Endothelial cell of umbilical vein (primary cell): Measurements from ENCODE around the gene CACNA1A. TPM values are rescaled to one million over a fixed set of nuclear protein-coding genes. Genes with fewer than 3 reads are reported as not detected.

Experiments
- BruUV-seq: library from RNA; stranded (reverse); fragments of 400-500 nt; replicated peaks from 2 replicates; lab custom pipeline; 2021; lab: Mats Ljungman, UMichigan
- CTCF ChIA-PET: fragments of 300-600, 350-600 bp; sonication (Branson Sonifier 250); formaldehyde crosslinking; loops from one replicate; lab custom pipeline; 2021; ENCODE audit warnings: antibody characterized with exemption, inconsistent platforms; lab: Charles Lee
- POLR2A ChIA-PET: fragments of 300-600, 350-600 bp; sonication (Branson Sonifier 250); formaldehyde crosslinking; loops from one replicate; lab custom pipeline; 2021; ENCODE audit warnings: antibody characterized with exemption, inconsistent platforms; lab: Charles Lee
- DNase-seq: peaks from one replicate; pipeline ENCODE4 v3.0.0-alpha.2; 2011; ENCODE audit warnings: low read depth, low spot score
- FAIRE-seq: peaks from 2 replicates; lab custom pipeline; 2011; peaks lifted over from hg19 to GRCh38; lab: Jason Lieb, UNC
- H2AFZ ChIP-seq: 2 replicates; pipeline ENCODE4 v1.6.0; 2012; ENCODE audit warnings: low read depth, low read length, control low read depth, inconsistent platforms
- H3K27ac ChIP-seq: 2 replicates; pipeline ENCODE4 v1.5.1; 2011; ENCODE audit warnings: low read depth, mild to moderate bottlenecking, control low read depth, low read length, moderate library complexity; ENCODE audit not compliant: insufficient read depth
- H3K27me3 ChIP-seq, 2 experiments: 2 replicates each; pipeline versions ENCODE4 v1.6.0 to v1.6.1; 2011; ENCODE audit warnings: low read length in 2 of 2, mixed read lengths in 1 of 2; ENCODE audit not compliant: control insufficient read depth in 2 of 2, insufficient read depth in 2 of 2
- H3K36me3 ChIP-seq, 2 experiments: 2 replicates in 1 of 2; 3 replicates in 1 of 2; pipeline ENCODE4 v1.5.1; 2011; ENCODE audit warnings: low read length in 2 of 2, mild to moderate bottlenecking in 1 of 2, moderate library complexity in 1 of 2; ENCODE audit not compliant: control insufficient read depth in 2 of 2, insufficient read depth in 2 of 2; ENCODE audit errors: extremely low read depth in 1 of 2
- H3K4me1 ChIP-seq: 3 replicates; pipeline ENCODE4 v1.5.1; 2011; ENCODE audit warnings: mild to moderate bottlenecking, low read length; ENCODE audit not compliant: control insufficient read depth, insufficient read depth; ENCODE audit errors: extremely low read depth
- H3K4me2 ChIP-seq: 2 replicates; pipeline ENCODE4 v1.6.1; 2011; ENCODE audit warnings: low read length, control low read depth, mixed read lengths; ENCODE audit not compliant: insufficient read depth
- H3K4me3 ChIP-seq, 3 experiments: fragments of 200-600 bp in 1 of 3; sonication (generic), shearing (Covaris generic) in 1 of 3; replicated peaks in 1 of 3; 2 replicates each; pipeline ENCODE4 v1.5.1; 2011 to 2016; ENCODE audit warnings: control low read depth in 3 of 3, low read length in 3 of 3, mild to moderate bottlenecking in 2 of 3, inconsistent platforms in 1 of 3, low read depth in 1 of 3, moderate library complexity in 1 of 3; ENCODE audit not compliant: insufficient read depth in 1 of 3
- H3K79me2 ChIP-seq: 2 replicates; pipeline ENCODE4 v1.6.0; 2012; ENCODE audit warnings: low read length, inconsistent platforms; ENCODE audit not compliant: control insufficient read depth, insufficient read depth
- H3K9ac ChIP-seq: replicated peaks from 2 replicates; pipeline ENCODE3; 2011; ENCODE audit warnings: low read length, control low read depth; ENCODE audit not compliant: insufficient read depth; ENCODE audit errors: extremely low read depth
- H3K9me1 ChIP-seq: replicated peaks from 3 replicates; pipeline ENCODE4 v1.6.0; 2011; ENCODE audit warnings: mild to moderate bottlenecking, low read length; ENCODE audit not compliant: control insufficient read depth, insufficient read depth; ENCODE audit errors: extremely low read depth
- H3K9me3 ChIP-seq: replicated peaks from 2 replicates; pipeline ENCODE4 v1.5.1; 2012; ENCODE audit warnings: low read length, inconsistent platforms; ENCODE audit not compliant: control insufficient read depth, insufficient read depth
- H4K20me1 ChIP-seq: replicated peaks from 2 replicates; pipeline ENCODE3; 2011; ENCODE audit warnings: mild to moderate bottlenecking, low read length; ENCODE audit not compliant: control insufficient read depth, insufficient read depth; ENCODE audit errors: extremely low read depth
- CTCF ChIP-seq, 2 donors: IDR thresholded peaks; 1 replicate in 1 of 2; 2 replicates in 1 of 2; pipeline ENCODE4 v1.5.1; 2011; ENCODE audit warnings: low read length in 2 of 2, mild to moderate bottlenecking in 2 of 2, moderate library complexity in 2 of 2, control low read depth in 1 of 2, inconsistent platforms in 1 of 2, low read depth in 1 of 2; ENCODE audit not compliant: insufficient read depth in 1 of 2; ENCODE audit errors: extremely low read depth in 1 of 2
- EZH2 ChIP-seq: IDR thresholded peaks from 2 replicates; pipeline ENCODE4 v1.6.1; 2012; ENCODE audit warnings: borderline replicate concordance, low read depth, mild to moderate bottlenecking, moderate library complexity, low read length, inconsistent platforms; ENCODE audit not compliant: severe bottlenecking
- FOS ChIP-seq: IDR thresholded peaks from 2 replicates; pipeline ENCODE4 v1.6.1; 2011; ENCODE audit warnings: mild to moderate bottlenecking, low read length, moderate library complexity, borderline replicate concordance; ENCODE audit not compliant: insufficient read depth
- GATA2 ChIP-seq: IDR thresholded peaks from 2 replicates; pipeline ENCODE4 v1.7.0; 2011; ENCODE audit warnings: low read depth, mild to moderate bottlenecking, moderate library complexity, mixed read lengths, low read length; ENCODE audit not compliant: insufficient read length, insufficient read depth
- JUN ChIP-seq: IDR thresholded peaks from 2 replicates; pipeline ENCODE4 v1.6.1; 2011; ENCODE audit warnings: borderline replicate concordance, low read depth; ENCODE audit not compliant: insufficient read length, insufficient read depth
- MAX ChIP-seq: IDR thresholded peaks from 2 replicates; pipeline ENCODE4 v1.6.1; 2011; ENCODE audit not compliant: insufficient read depth, insufficient read length
- MYC ChIP-seq: IDR thresholded peaks from one replicate; pipeline ENCODE4 v1.6.1; 2011; ENCODE audit warnings: mild to moderate bottlenecking, low read depth, low read length
- POLR2A ChIP-seq: IDR thresholded peaks from 2 replicates; pipeline ENCODE4 v1.6.1; 2012; ENCODE audit warnings: low read depth, mild to moderate bottlenecking, control low read depth, low read length
- dilution Hi-C: fragments of 300-500 bp; cut with MboI; formaldehyde crosslinking; loops from one replicate; pipeline ENCODE4 v1.15.0; 2019; ENCODE audit warnings: low sequenced_read_pairs; ENCODE audit not compliant: extremely low pct_ligation_motif_present
- intact Hi-C: fragments of 100-400 bp; cut with micrococcal nuclease; formaldehyde crosslinking; loops from one replicate; pipeline ENCODE4 v1.10.0; 2022
- polyA plus RNA-seq, 4 experiments: library from polyadenylated mRNA; depleted of rRNA in 3 of 4; stranded (reverse) in 3 of 4; unstranded in 1 of 4; fragments of >200 nt; gene quantifications; 2 replicates each; pipeline versions ENCODE4 v1.2.1 to v1.2.3, GENCODE V29; 2011 to 2012; ENCODE audit warnings: missing spikeins in 1 of 4
- total RNA-seq: library from RNA; stranded (reverse); gene quantifications from 2 replicates; pipeline ENCODE4 v1.2.3, GENCODE V29; 2021

The CACNA1A gene
- total and polyA plus RNA-seq, 2 donors (not counting 3 experiments of a cell fraction or from before 2014, with no cell fraction given), result 0.17 to 0.38 TPM

GRCh38 chr19:13356185-13356584, 150.1 kb downstream of the CACNA1A start:
- Histone ChIP-seq H3K27ac (no peak overlapping the region), H2AFZ (no peak overlapping the region), H4K20me1 (no peaks in the 10 kb centered on the region), H3K27me3 (no peaks in the 10 kb centered on the region), H3K79me2 (no peaks in the 10 kb centered on the region), H3K4me2 (no peak overlapping the region), H3K4me3 (no peak overlapping the region), H3K9ac (no peak overlapping the region), H3K9me1 (no peaks in the 10 kb centered on the region), H3K4me1 (no peaks in the 10 kb centered on the region), H3K9me3 (no peaks in the 10 kb centered on the region), H3K36me3 (no peaks in the 10 kb centered on the region)
- no peak for DNase-seq
- ChIA-PET POLR2A (no interaction called here), CTCF (no interaction called here)
- BruUV-seq, result no TSS peak
- intact Hi-C loops (no loop called here), dilution Hi-C loops (no loop called here)
- TF ChIP-seq EZH2 (no peak), MYC (no peak), CTCF (IDR thresholded peaks at IDR 0.05; ENCODE audit: extremely low read depth in 1 of 2, insufficient read depth in 1 of 2, low read depth in 1 of 2, low read length in 2 of 2) (no peak), POLR2A (no peak), FOS (no peak), JUN (no peak)
- no peak for FAIRE-seq

GRCh38 chr19:13355356-13355755, 150.9 kb downstream of the CACNA1A start:
- ChIA-PET CTCF (no interaction called here), POLR2A (no interaction called here)
- no peak for FAIRE-seq
- Histone ChIP-seq H3K36me3 (no peaks in the 10 kb centered on the region), H3K27me3 (no peaks in the 10 kb centered on the region), H2AFZ (no peak overlapping the region), H3K27ac (no peak overlapping the region), H3K9me1 (no peaks in the 10 kb centered on the region), H3K79me2 (no peaks in the 10 kb centered on the region), H3K9me3 (no peaks in the 10 kb centered on the region), H4K20me1 (no peaks in the 10 kb centered on the region), H3K4me2 (no peak overlapping the region), H3K4me1 (no peaks in the 10 kb centered on the region), H3K4me3 (no peak overlapping the region), H3K9ac (no peak overlapping the region)
- no peak for DNase-seq
- no peak for TF ChIP-seq MAX
- no peak for TF ChIP-seq MYC
- TF ChIP-seq FOS, result no peak
- no peak for TF ChIP-seq GATA2
- BruUV-seq, result no TSS peak
- dilution Hi-C loops (no loop called here), intact Hi-C loops (no loop called here)
